Stimulated activated CD8-positive, alpha-beta memory T cell treated with anti-CD3 and anti-CD28 coated beads, Interleukin-12 subunit alpha, Interleukin-12 subunit beta, amount 100 ng/mL, for 24 hours (primary cell): ENCODE measurements around the gene POU6F2.
"Not testable (repeated sequence)": the region's sequence is repeated elsewhere in the genome, so short reads cannot be mapped to it uniquely, and the experiment has no call there.

Source experiments
- DNase-seq: peaks from one replicate; pipeline ENCODE4 v3.0.0-alpha.2; 2020; ENCODE audit errors: extremely low read depth

The POU6F2 gene

GRCh38 chr7:39001595-39001994, 23.9 kb downstream of the POU6F2 start:
- DNase-seq: no peak

- DNase-seq: no peak
Measured at GRCh38 chr7:39002755-39003154, 25.0 kb downstream of the POU6F2 start.

- no peak for DNase-seq
Measured at GRCh38 chr7:39005036-39005435, 27.3 kb downstream of the POU6F2 start.

GRCh38 chr7:39005461-39005860, 27.8 kb downstream of the POU6F2 start:
- no peak for DNase-seq

- not testable (repeated sequence) for DNase-seq
Measured at GRCh38 chr7:39013049-39013939, 35.6 kb downstream of the POU6F2 start.

GRCh38 chr7:39016609-39017008, 38.9 kb downstream of the POU6F2 start:
- DNase-seq: no peak

DNA sequence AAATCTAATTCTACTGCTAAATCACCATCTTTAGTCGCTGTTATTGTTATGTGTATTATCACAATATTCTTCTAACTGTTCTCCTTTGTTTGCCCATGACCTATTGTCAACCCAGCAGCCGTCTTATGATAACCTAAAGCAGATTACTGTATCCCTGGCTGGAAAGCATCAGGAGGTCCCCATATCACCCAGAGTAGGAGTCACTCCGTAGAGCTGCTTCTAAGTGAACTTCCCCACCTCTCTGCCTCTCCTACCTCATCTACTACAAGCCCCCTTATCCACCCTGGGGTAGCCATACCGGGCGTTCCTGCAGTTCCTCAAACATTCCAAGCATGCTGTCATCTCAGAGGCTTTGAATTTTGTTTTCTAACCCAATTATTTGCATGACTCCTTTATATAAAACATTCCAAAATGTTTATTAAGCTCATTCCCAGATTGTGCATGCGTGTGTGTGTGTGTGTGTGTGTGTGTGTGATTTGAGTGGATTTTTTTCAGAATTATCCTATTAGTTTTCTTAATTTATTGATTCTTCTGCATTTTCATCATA, 39.7 kb downstream of the POU6F2 start:
- DNase-seq: no peak

DNA sequence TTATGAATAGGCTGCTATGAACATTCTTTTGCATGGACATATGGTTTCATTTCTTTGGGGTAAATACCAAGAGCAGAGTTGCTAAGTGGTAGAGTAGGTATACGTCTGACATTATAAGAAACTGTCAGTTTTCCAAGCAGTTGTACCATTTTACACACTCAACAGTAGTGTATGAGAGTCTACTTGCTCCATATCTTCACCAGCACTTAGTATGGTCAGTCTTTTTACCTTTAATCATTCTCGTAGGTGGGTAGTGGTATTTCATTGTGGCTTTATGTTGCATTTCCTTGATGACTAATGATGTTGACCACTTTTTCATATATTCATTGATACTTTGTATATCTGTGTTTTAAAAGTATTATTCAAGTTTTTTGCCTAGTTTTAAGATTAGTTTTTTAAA, 45.1 kb downstream of the POU6F2 start:
- DNase-seq: no peak

- no peak for DNase-seq
Measured at GRCh38 chr7:39027491-39027890, 49.8 kb downstream of the POU6F2 start.

DNA sequence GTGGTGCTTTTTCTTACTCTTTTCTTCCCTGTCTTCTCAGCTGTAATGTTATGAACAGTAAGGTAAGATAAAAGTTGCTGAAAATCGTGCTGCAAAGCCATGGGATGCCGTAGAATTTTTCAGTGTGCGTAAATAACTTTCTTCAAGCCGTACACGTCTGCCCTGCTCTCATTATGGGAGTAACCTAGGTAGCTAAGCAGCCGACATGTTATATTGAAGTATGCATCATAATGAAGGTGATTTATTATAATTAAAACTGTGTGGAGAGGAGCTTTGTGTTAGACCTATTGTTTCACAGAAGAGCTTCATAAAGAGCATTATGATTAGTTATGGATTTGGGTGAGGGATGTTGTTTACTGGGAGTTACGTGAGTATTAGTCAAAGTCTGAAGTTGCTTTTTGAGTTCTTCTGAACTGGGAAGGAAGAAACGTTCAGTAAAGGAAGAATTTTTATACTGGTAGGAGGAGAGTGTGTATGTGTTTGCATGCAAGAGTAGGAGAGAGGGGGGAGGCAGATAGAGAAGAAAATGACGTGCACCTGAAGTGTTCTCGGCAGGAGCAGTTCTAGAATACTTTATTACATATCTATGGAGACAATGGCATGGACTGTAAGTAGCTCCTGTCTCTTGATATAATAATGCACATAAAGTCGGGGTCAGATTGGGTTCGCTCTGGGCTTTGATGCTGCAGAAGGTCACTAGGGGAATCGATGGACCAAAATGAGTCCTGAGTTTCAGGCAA, 56.3 kb downstream of the POU6F2 start:
- DNase-seq: no peak

DNA sequence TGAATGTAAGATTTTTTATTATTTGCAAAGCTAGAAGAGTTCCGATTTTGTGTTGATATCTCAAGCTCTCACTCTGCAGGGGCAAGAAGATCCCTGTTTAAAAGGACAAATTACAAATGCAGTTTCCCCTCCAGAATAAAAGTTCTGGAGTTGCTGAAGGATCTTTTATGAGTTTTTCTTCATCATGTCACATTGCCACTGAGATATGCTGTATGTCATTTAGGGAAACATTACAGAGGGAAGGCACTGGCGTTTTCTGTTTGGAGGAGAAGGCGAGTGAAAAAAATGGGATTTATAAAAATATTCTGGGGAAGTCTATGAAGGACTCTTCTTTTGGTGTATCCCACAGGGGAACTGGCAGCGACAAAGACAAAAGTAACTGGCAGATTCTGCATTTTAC, 57.4 kb downstream of the POU6F2 start:
- DNase-seq: no peak

GRCh38 chr7:39035903-39036302, 58.2 kb downstream of the POU6F2 start:
- no peak for DNase-seq

- no peak for DNase-seq
Measured at GRCh38 chr7:39042670-39043069, 65.0 kb downstream of the POU6F2 start.

DNA sequence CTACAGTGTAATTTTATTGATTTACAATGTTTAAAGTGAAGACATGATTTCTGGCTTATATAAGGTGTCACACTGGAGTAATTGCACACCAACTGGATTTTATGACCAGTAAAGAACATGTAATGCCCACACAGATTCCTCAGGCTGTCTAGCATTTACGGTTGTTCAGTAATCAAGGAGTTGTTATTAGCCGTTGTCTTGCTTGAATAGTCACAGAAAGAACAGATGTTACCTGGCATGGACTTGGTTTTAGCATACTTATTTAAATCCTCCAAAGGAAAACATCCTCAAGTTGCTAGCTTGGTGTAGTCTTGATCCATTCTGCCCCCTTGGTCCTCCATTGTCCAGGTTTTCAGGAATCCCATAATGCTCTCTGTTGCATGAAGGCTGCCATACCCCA, 65.8 kb downstream of the POU6F2 start:
- no peak for DNase-seq

DNA sequence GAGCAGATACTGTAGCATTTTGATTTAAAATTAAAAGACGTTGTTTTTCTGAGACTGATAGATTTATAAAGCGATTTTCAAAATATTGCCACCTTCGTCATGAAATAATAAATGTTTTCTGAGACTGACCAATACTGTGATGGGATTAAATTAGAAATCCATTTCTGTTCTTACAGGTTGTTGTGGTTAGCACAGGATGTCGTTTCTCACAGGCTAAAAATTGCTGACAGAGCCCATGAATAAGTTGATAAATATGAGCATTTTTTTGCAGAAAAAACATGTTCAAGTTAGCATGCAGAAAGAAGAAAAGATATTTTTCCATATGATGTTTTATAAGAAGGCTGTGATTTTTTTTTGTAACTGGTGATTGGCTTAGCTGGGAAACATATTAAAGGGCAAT, 66.8 kb downstream of the POU6F2 start:
- DNase-seq: no peak

- no peak for DNase-seq
Measured at GRCh38 chr7:39045231-39045630, 67.5 kb downstream of the POU6F2 start.

GRCh38 chr7:39051279-39051678, 73.6 kb downstream of the POU6F2 start:
- no peak for DNase-seq

GRCh38 chr7:39051707-39052106, 74.0 kb downstream of the POU6F2 start:
- no peak for DNase-seq

DNA sequence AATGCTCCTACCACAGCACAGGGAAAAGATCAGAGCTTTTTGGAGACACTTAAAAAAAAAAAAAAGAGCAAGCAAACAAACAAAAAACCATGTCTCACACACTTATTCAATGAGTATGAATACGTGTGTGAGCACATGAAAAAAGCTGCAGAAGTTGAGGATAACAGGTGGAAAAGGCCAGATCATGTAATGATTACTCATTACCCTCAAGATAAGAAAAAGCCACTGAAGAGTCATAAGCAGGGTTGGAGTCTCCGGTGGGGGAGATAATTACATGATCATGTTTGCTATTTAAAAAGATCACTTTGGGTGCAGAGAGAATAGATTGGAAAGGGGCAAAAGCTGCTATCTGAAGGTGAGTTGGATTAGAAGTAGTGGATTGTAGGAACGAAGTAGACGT, 77.0 kb downstream of the POU6F2 start:
- no peak for DNase-seq

- no peak for DNase-seq
Measured at GRCh38 chr7:39056153-39056552, 78.4 kb downstream of the POU6F2 start.

GRCh38 chr7:39062811-39063210, 85.1 kb downstream of the POU6F2 start:
- DNase-seq: no peak

DNA sequence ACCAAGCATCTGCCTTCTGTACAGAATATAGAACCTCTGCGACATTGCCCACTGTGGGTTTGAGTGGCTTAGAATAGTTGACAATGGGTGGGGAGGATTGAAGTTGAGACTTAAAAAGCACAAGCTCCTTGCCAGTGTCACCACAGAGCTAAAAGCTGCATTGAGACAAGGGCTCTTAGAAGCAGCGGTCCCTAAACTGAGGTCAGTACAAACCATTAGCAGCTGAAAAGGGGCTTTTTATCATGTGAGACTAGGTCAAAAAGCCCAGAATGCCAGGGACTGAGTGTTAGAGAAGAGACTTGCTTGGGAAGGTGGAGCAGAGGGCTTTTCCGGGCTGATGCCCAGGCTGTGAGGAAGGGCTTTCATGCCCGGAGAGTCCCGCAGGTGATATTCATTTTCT, 91.3 kb downstream of the POU6F2 start:
- no peak for DNase-seq
